Urinary bladder (tissue), 4 donors: Measurements from ENCODE around the gene NCOA7. TPM values are rescaled to one million over a fixed set of nuclear protein-coding genes. Genes with fewer than 3 reads are reported as not detected.
"Not testable (repeated sequence)": the region's sequence is repeated elsewhere in the genome, so short reads cannot be mapped to it uniquely, and the experiment has no call there.

ENCODE experiments used
- DNase-seq: peaks from one replicate; pipeline ENCODE4 v3.0.0-alpha.2; 2015; ENCODE audit errors: extremely low spot score
- H3K27ac ChIP-seq: one replicate; pipeline ENCODE4 v1.5.1; 2013; ENCODE audit warnings: low read depth, mild to moderate bottlenecking, moderate library complexity
- H3K36me3 ChIP-seq: one replicate; pipeline ENCODE4 v1.6.1; 2013; ENCODE audit warnings: mild to moderate bottlenecking, moderate library complexity; ENCODE audit not compliant: insufficient read depth
- H3K4me1 ChIP-seq: one replicate; pipeline ENCODE4 v1.6.1; 2013; ENCODE audit warnings: mild to moderate bottlenecking, moderate library complexity; ENCODE audit not compliant: insufficient read depth
- H3K4me3 ChIP-seq: one replicate; pipeline ENCODE4 v1.5.1; 2013; ENCODE audit warnings: low read depth, low read length
- WGBS: extraction: QIAGEN DNeasy Blood & Tissue Kit; methylation state at CpG from one replicate; pipeline ENCODE4 v1.1.7; 2013; 5-methylcytosine and 5-hydroxymethylcytosine counted together
- polyA plus RNA-seq: library from polyadenylated mRNA; stranded (reverse); fragments of 200-250 nt; gene quantifications from one replicate; pipeline ENCODE4 v1.2.3, GENCODE V29; 2013
- total RNA-seq: library from RNA; depleted of rRNA; stranded (reverse); fragments of >200 nt; gene quantifications from one replicate; pipeline ENCODE4 v1.2.3, GENCODE V29; 2014
- donor health status: healthy with polysubstance abuse.
- donor health status: healthy.

NCOA7 gene
- total and polyA plus RNA-seq, 2 donors, result 29.4 to 38.0 TPM

- H3K36me3 ChIP-seq, result no peaks in the 10 kb centered on the region
- no peak overlapping the region for H3K4me3 ChIP-seq
- H3K4me1 ChIP-seq, result peaks cover 2% of the 10 kb centered on the region
- DNase-seq, result no peak
- H3K27ac ChIP-seq, result no peak overlapping the region
- WGBS, result 59% methylated on average over 2 of the region's 2 CpGs
Observed at GRCh38 chr6:125835221-125835744, 44.5 kb downstream of the NCOA7 start.

- Histone ChIP-seq H3K4me3 (no peak overlapping the region), H3K4me1 (peaks cover 2% of the 10 kb centered on the region), H3K27ac (no peak overlapping the region), H3K36me3 (no peaks in the 10 kb centered on the region)
- 76% methylated on average over 2 of the region's 2 CpGs for WGBS
- no peak for DNase-seq
Observed at GRCh38 chr6:125836466-125836865, 45.7 kb downstream of the NCOA7 start.

- H3K36me3 ChIP-seq, result no peaks in the 10 kb centered on the region
- no peaks in the 10 kb centered on the region for H3K4me1 ChIP-seq
- no peak overlapping the region for H3K4me3 ChIP-seq
- 67% methylated on average over 7 of the region's 7 CpGs for WGBS
- no peak overlapping the region for H3K27ac ChIP-seq
- DNase-seq, result no peak
Observed at GRCh38 chr6:125839471-125839870, 48.7 kb downstream of the NCOA7 start.

DNA sequence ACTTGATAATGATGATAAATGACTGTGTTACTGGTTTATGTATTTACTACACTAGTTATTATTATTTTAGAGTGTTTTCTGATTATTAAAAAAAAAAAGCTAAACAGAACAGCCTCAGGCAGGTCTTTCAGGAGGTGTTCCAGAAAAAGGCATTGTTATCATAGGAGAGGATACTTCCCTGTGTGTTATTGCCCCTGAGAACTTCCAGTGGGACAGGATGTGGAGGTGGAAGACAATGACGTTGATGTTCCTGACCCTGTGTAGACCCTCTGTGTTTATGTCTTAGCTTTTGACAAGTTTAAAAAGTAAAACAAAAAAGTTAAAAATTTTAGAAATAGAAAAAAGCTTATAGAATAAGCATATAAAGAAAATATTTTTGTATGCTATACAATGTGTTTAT is 49.1 kb downstream of the NCOA7 start:
- Histone ChIP-seq H3K36me3 (no peaks in the 10 kb centered on the region), H3K4me3 (no peak overlapping the region), H3K4me1 (no peaks in the 10 kb centered on the region), H3K27ac (no peak overlapping the region)
- DNase-seq, result no peak
- 66% methylated on average over 1 of the region's 1 CpG for WGBS

- WGBS, result 94% methylated on average over 5 of the region's 5 CpGs
- Histone ChIP-seq H3K4me3 (no peak overlapping the region), H3K4me1 (no peaks in the 10 kb centered on the region), H3K36me3 (no peaks in the 10 kb centered on the region), H3K27ac (no peak overlapping the region)
- DNase-seq, result no peak
Observed at GRCh38 chr6:125841356-125842090, 50.8 kb downstream of the NCOA7 start.

- no peak overlapping the region for H3K4me3 ChIP-seq
- no peaks in the 10 kb centered on the region for H3K4me1 ChIP-seq
- H3K27ac ChIP-seq, result no peak overlapping the region
- H3K36me3 ChIP-seq, result no peaks in the 10 kb centered on the region
- WGBS, result 86% methylated on average over 5 of the region's 5 CpGs
- no peak for DNase-seq
Observed at GRCh38 chr6:125842091-125842626, 51.4 kb downstream of the NCOA7 start.

DNA sequence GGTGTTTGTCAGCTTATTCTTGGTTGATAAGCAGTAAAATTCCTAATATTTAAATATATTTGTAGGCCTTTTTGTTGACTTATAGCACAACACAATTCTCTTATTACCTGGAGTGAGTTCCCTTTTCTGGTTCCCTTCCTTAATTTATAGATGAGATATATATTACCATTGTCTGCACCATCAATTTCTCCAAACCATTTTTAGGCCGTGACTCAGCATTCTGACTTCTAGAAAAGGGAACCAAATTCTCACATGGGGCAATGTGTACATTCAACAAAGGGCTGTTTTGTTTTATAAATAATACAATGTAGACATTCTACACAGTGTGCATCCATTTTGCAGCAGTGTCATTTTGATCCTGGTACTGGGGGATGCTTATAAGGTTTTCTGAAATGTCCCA is 52.8 kb downstream of the NCOA7 start:
- 92% methylated on average over 1 of the region's 1 CpG for WGBS
- no peak overlapping the region for H3K27ac ChIP-seq

GRCh38 chr6:125844989-125845388 is 54.2 kb downstream of the NCOA7 start:
- Histone ChIP-seq H3K36me3 (no peaks in the 10 kb centered on the region), H3K4me3 (no peak overlapping the region), H3K27ac (no peak overlapping the region), H3K4me1 (no peaks in the 10 kb centered on the region)
- DNase-seq, result no peak
- 61% methylated on average over 5 of the region's 5 CpGs for WGBS

More for the DNA sequence above, 52.8 kb downstream of the NCOA7 start:
- H3K4me3 ChIP-seq, result no peak overlapping the region
- DNase-seq, result no peak
- H3K4me1 ChIP-seq, result no peaks in the 10 kb centered on the region
- no peaks in the 10 kb centered on the region for H3K36me3 ChIP-seq

- WGBS, result 85% methylated on average over 4 of the region's 4 CpGs
- Histone ChIP-seq H3K4me3 (no peak overlapping the region), H3K4me1 (no peaks in the 10 kb centered on the region), H3K27ac (no peak overlapping the region), H3K36me3 (no peaks in the 10 kb centered on the region)
- no peak for DNase-seq
Observed at GRCh38 chr6:125846292-125847024, 55.7 kb downstream of the NCOA7 start.

DNA sequence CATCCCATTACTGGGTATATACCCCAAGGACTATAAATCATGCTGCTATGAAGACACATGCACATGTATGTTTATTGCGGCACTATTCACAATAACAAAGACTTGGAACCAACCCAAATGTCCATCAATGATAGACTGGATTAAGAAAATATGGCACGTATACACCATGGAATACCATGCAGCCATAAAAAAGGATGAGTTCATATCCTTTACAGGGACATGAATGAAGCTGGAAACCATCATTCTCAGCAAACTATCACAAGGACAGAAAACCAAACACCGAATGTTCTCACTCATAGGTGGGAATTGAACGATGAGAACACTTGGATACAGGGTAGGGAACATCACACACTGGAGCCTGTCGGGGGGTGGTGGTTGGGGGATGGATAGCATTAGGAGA is 57.5 kb downstream of the NCOA7 start:
- H3K4me3 ChIP-seq, H3K27ac ChIP-seq, DNase-seq, H3K36me3 ChIP-seq, H3K4me1 ChIP-seq: not testable (repeated sequence)
- WGBS, result 97% methylated on average over 5 of the region's 5 CpGs

- no peak overlapping the region for H3K4me3 ChIP-seq
- WGBS, result 63% methylated on average over 3 of the region's 3 CpGs
- no peak overlapping the region for H3K27ac ChIP-seq
- H3K36me3 ChIP-seq, result no peaks in the 10 kb centered on the region
- no peaks in the 10 kb centered on the region for H3K4me1 ChIP-seq
- no peak for DNase-seq
Observed at GRCh38 chr6:125850361-125850760, 59.6 kb downstream of the NCOA7 start.

DNA sequence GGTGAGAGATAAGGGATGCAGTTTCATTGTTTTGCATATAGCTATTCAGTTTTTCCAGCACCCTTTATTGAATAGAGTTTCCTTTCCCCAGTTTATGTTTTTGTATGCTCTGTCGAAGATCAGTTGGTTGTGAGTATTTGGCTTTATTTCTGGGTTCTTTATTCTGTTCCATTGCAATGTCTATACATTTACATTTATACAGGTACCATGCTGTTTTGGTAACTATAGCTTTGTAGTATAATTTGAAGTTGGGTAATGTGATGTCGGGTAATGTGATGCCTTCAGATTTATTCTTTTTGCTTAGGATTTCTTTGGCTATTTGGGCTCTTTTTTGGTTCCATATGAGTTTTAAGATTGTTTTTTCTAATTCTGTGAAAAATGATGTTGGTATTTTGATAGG is 61.8 kb downstream of the NCOA7 start:
- H3K4me3 ChIP-seq, result no peak overlapping the region
- H3K36me3 ChIP-seq, result no peaks in the 10 kb centered on the region
- DNase-seq, result no peak
- H3K27ac ChIP-seq, result no peak overlapping the region
- 95% methylated on average over 2 of the region's 2 CpGs for WGBS
- no peaks in the 10 kb centered on the region for H3K4me1 ChIP-seq

DNA sequence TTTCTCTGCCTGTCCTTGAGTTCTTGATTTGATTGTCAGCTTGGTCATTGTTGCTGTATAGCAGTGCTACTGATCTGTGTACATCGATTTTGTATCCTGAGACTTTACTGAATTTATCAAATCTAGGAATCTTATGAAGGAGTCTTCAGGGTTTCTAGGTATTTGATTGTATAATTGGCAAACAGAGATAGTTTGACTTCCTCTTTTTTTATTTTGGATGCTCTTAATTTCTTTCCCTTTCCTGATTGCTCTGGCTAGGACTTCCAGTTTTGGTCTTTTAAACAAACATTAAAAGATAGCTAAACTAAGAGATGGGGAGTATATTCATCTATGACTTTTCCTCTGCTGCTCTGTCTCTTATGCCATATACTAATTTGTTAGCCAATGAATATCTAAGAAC is 62.4 kb downstream of the NCOA7 start:
- Histone ChIP-seq H3K4me3 (no peak overlapping the region), H3K27ac (no peak overlapping the region), H3K36me3 (no peaks in the 10 kb centered on the region), H3K4me1 (no peaks in the 10 kb centered on the region)
- no peak for DNase-seq
- 92% methylated on average over 1 of the region's 1 CpG for WGBS

DNA sequence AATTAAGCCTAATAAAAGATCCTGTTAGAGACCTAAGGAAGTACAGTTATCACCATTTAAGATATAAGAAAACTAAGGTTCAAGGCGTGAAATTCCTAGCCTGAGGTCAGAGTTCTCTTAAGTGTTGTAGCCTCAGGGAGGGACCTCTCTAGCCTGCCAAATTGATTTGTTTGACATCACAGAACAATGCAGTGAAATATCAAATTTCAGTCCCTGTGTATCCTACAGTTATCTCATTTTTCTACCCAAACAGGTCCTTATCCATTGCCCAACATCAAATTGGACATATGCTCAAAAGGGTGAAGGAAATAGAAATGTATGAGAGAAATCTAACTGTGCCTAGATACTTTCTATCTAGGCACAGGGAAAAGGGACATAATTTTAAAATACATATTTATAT is 63.0 kb downstream of the NCOA7 start:
- H3K36me3 ChIP-seq, result no peaks in the 10 kb centered on the region
- H3K4me1 ChIP-seq, result no peaks in the 10 kb centered on the region
- H3K27ac ChIP-seq, result no peak overlapping the region
- 95% methylated on average over 1 of the region's 1 CpG for WGBS
- DNase-seq, result no peak
- H3K4me3 ChIP-seq, result no peak overlapping the region
